Colon (tissue), 2 donors: ENCODE results near the gene NHS.

Experiments used
- FAIRE-seq: peaks from 2 replicates; lab custom pipeline; 2012; peaks lifted over from hg19 to GRCh38; lab: Jason Lieb, UNC
- donor health status: control.
- donor health status: control.

Gene NHS

DNA sequence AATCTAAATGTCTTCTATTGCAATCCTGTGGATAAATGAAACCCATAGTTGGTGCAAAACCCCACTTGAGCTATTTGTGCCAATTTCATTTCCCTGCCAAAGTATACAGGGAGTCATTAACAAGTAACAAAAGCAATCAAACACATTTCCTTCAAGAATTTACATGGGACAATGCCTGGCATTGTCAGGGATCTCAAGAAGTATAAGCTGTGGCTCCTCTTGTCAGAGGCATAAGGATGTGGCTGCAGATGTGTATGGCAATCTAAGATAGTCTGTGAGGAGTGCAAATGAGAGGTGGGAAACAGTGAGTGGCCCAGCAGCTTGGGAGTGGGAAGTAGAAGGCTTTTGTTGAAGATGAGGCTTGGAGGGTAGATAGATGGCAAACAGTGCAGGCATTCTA is 304.3 kb downstream of the NHS start:
- FAIRE-seq = no peak

DNA sequence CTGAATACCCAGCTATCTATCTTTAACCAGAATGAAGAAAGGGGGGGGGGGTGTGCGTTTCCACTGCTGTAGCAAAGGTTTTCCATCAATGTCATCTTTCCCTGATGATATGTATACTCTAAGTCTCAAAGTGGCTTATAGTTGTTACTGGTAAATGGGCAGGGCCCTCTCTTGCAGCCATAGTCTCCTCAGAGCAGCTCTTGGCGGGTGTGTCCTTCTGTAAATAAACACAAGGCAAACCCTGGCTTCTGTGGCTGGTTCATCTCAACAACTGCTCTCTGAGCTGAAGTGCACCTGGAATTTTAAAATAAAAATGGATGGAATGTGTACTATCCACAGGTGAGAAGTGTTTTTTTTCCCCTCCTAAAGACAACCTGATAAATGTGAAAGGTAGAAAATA is 304.8 kb downstream of the NHS start:
- no peak for FAIRE-seq

DNA sequence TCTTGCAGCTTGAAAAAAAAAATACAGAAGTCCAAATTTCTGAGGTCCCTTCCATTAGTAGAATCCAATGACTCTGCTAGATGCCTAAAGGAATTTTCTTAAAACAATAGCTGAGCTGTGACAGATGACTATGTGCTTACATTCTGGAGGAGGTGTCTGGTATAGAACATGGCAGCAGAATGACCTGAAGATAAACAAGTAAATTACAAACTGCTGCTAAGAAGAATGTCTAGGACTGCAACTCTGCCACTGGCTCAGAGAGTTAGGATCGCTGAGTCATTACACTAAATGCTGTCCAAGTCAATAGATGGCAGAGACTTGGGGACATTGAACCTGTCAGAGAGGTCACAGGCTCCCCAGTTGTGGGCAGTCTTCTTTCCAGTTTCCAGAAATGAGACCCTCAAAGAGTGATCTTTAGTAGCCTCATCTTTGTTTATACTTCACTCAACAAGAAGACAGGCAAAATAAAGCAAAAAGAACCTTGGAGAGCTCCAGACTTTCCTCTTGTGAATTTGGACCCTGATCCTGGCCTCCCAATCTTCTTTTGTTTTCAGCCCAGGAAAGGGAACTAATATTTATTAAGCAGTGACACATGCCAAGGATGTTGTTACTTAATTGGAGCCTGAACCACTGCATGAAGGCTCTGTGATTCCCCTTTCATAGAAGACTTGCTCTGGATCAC is 305.9 kb downstream of the NHS start:
- no peak for FAIRE-seq

DNA sequence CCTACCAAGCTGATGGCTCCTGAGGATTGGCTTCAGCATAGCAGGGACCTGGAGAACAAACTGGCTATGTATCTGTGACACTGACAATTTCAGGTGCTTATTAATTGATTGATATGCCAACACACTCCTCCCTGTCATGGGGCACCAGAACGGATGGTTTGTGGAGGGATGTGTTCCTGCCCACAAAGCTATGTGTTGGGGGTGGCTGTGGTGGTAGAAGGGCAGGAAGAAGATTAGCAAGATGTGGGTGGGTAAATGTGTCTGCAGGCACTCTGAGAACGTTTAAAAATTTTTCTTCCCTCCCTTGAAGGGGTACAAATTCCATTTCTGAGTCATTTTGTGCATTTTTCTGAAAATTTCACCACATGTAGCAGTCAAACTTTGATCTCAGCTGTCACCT is 307.3 kb downstream of the NHS start:
- no peak for FAIRE-seq

DNA sequence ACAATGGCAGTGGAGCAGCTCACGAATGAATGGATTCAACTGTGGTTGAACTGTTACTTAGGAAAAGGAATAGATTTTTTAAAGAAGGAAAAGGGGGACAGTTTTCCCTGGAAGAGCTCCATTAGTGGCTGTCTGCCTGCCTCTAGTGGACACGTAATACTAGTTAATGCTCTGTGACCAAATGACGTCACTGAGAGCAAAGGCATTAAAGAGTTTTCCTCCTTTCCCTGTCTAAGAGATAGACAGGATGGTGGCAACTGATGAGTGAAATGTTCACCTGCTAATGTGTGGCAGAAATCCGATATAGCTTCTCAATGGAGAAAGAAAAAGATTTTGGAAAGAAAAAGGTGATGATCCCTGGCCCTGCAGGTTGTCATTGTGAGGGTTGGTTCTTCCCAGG is 310.0 kb downstream of the NHS start:
- FAIRE-seq = no peak

DNA sequence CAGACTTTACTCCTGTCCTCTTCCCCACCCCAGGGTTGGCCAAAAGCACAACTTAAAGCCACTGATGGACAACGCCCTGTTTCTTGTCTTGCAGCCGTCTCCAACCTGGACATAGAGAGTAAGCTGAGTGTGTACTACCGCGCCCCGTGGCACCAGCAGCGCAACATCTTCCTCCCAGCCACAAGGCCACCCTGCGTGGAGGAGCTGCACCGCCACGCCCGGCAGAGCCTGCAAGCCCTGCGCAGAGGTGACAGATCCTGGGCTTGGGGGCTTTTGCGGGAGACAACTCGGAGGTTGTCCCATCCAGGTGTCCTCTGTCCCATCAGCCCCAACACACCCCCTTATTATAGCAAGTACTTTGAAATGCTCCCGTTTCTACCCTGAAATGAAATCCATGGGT is 312.6 kb downstream of the NHS start:
- no peak for FAIRE-seq

DNA sequence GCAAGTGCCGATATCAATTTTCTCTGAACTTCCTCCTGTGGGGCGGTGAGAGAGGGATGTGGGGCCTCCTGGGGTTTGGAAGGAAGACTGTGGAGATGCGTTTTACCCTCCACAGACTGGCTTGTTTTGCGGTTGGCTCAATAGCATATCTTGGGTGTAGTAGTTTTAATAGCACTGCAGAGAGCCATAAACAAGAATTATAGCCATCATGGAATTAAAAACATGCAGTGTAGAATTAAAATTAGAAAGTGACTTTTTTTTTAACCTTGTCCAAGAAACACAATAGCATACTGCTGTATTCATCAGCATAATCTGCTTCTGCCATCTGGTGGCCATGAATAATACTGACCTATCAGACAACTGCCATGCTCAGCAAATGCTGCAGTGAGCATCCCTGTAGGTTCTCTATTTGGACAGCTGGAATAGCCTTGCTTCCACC is 315.0 kb downstream of the NHS start:
- no peak for FAIRE-seq

DNA sequence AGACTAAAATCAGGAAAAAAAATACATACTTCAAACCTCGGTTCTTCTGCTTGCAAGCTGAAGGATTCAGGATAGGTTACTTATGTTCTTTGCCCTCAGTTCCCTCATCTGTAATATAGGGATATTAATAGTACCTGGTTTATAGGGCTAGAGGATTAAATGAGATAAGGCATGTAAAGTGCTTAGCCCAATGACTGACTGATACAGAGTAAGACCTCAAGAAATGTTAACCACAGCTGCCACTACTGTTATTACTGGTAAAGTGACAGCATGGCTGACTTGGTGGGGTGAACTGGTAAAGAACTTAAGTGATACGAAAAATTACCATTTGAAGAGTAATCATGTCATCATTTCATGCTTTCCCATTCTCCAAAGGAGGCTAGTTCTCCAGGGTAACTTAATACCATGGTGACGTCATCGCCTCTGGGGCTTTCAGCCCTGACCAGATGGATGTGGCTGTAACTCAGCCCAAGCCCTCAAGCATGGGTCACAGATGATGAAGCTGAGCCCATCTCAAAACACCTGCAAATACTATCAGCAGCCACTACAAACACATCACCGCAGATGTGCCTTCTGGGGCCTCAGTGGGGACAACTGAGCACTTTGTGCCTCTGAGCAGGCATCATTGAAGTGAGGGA is 317.8 kb downstream of the NHS start:
- FAIRE-seq = no peak

DNA sequence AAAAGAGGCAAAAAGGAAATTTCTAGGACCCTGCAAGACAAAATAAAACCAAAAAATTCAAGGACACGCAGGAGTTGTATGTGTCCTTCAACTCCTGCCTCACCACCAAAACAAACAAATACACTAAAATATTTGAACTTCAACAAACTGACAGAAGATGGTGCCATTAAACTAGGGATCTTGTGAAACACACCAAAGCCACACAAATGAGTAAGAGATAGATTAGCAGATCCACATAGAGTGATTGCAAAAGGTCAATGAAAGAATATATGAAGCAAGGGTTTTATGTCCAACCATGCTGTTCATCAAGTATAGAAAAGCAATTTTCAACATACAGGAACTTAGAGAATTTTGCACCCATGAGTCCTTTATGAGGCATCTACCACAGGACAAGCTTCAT is 322.2 kb downstream of the NHS start:
- peak; percentile 51 for FAIRE-seq

DNA sequence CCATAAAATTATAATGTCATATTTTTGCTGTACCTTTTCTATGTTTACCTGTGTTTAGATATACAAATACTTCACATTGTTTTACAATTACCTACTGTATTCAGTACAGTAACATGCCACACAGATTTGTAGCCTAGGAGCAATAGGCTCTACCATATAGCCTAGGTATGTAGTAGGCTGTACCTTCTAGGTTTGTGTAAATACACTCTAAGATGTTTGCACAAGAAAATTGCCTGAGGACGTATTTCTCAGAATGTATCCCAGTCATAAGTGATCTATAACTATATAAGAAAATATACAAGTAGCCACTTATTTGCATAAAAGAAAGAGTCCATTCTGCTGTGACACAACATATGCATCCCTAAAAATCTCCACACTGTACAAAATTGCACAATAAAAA is 326.0 kb downstream of the NHS start:
- no peak for FAIRE-seq

DNA sequence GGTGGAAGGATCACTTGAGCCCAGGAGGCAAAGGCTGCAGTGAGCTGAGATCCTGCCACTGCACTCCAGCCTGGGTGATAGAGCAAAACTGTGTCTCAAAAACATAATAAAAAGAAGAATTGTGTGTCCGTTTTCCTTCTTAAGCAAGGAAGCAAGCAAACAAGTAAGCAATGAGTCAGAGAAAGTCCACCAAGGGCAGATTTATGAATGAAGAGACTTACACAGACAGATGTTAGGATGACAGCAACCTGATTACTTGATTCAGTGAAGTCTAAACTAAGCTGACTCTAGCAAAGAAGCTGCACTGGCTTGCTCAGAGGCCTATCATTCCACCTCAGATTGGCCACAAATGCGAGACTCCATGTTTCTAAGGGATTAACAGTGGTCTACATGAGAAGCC is 328.2 kb downstream of the NHS start:
- FAIRE-seq = no peak

DNA sequence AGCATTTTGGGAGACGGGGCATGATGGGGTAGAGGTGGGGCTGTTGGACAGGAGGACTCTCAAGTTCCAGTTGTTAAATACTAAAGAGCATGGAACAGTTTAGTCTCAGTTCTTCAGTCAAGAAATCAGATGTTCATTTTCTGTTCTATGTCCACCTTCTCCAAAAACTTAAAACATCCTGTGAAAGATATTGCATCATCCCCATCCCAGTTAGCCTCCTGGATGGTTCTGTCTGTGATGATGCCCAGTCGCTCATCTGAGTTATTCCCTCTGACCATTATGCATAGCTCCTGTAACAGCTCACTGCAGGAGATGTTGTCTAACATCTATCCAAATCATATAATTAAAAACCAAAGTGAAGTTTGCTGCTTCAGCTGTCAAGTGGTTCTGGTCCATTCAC is 330.2 kb downstream of the NHS start:
- no peak for FAIRE-seq

DNA sequence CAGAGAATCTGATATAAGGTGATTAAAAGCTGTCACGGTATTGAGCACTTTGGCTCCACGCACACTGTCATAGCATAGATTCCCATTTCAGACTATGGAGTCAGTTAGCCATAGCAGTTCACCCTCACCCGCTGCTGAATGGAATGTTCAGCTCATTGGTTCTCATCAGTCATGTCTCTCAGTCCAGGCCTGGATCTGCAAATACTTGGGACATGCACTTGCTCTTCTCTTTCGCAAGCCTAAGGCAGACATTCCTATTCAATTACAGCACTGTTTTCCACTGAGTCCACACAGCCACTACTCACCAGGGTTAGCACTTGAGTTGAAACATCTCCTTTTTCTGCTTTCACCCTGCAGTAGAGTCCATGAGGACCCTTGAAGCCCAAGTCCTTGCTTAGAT is 331.7 kb downstream of the NHS start:
- FAIRE-seq = no peak

DNA sequence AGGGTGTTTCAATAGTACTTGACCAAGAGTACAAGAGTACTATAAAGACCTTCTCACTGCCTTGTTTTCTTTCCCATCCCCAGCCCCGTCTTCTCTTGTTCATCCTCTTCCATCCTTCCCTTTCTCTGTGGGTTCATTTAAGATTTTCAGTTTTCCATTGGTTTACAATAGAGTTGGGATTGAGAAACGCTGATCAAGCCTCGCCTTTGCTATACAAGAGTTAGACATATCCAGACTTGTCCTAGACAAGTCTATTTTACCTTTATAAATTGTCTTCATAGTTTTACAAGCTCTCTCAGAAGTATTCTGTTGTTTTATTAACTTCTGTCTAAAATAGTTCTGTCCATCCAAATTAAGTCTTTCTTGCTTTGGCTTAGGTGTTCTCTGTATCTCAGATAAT is 332.7 kb downstream of the NHS start:
- FAIRE-seq = no peak

DNA sequence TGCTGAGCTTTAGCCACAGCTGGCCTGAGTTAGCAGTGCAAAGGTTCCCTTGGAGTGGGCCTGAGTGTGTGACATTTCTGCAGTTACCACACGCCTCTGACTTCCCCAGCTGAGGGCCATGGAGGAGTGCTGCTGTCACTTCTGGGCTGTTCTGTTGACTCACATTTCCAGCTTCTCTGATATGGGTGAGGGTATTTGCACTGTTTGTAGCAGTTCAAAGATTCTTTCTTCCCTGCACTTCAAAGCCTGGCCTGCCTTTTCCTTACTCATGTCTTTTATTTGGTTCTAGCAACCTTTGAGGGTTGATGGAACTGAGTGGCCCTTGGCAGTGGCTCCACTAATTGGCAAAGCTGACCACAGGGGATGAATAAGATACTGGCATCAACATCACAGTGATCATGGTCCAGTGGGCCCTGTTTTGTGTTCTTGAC is 335.9 kb downstream of the NHS start:
- no peak for FAIRE-seq

DNA sequence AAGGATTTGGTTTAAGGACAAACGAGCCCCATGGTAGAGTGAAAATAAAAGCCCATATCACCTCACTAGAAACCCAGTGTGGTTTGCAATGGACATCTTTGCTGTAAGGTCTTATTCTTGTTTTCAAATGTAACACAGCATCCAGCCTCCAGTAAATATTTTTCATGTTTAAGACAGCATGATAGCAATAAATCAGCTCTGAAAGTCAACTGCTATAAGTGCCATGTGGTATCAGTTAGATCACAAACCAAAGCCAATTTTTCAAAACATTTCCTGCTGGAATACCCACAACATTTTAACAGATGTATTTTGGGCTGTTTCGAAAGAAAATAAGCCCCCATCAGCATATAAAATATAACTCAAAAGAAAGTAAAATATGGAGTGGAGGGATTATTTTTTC is 338.3 kb downstream of the NHS start:
- FAIRE-seq = no peak

DNA sequence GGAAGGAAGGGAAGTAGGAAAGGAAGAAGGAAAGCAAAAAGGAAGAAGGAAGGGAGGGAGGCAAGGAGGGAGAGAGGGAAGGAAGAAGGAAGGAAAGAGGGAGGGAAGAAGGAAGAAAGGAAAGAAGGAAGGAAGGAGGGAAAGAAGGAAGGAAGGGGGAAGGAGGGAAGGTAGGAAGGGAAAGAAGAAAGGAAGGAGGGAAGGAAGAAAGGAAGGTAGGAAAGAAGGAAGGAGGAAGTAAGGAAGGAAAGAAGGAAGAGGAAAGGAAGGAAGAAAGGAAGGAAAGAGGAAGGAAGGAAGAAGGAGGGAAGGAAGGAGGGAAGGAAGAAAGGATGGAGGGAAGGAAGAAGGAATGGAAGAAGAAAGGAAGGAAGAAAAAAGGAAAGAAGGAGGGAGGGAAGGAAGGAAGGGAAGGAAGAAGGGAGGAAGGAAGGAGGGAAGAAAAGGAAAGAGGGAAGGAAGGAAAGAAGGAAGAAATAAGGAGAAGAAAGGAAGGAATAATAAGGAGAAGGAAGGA is 343.7 kb downstream of the NHS start:
- FAIRE-seq = no peak

DNA sequence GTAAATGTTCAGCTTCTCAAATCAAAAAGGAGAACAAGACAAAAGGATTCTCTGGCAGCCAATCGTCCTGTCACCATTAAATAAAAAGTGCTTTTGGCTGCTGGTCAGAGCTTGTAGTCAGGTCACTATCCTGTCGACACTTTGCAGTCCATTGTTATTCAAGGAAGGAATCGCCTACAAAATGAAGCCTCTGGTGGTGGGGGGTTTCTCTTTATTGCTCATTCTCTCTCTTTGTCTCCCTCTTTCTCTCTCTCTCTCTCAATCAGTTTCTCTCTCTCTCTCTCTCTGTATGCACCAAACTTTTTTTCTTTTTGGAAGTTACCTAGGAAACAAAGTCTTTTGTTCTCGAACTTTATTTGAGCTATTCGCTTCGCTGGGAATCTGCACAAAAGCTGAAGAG is 344.7 kb downstream of the NHS start:
- no peak for FAIRE-seq

DNA sequence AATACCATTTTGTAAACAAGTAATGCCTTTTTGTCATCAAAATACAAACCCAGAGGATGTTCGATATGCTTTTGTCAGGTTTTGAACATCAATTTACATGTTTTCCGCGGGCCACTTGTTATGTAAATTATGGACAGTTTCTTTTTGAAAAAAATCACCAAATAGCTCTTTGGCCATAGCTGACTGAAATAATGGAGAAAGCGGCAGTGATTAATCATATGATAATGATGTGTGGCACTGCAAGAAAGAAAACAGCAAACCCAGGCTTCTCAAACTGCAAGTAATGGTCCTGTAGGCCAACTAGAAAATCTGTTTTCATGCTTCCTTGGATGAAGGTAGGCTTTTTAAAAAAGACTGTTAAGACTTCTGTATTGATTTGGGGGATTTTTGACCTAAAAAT is 346.7 kb downstream of the NHS start:
- no peak for FAIRE-seq

DNA sequence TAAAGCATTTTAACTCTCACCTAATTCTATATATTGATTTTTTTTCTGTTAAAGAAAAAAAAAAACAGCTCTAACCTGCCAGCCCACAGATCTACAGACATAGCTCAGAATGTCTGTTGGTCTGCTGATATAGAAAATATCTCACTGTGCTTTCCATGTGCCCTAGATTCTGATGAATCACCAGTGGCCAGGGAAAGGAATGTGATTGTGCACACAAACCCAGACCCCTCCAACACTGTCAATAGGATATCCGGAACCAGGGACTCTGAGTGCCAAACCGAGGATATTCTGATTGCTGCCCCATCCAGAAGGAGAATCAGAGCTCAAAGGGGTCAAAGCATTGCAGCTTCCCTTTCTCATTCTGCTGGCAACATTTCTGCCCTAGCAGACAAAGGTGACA is 350.2 kb downstream of the NHS start:
- no peak for FAIRE-seq

DNA sequence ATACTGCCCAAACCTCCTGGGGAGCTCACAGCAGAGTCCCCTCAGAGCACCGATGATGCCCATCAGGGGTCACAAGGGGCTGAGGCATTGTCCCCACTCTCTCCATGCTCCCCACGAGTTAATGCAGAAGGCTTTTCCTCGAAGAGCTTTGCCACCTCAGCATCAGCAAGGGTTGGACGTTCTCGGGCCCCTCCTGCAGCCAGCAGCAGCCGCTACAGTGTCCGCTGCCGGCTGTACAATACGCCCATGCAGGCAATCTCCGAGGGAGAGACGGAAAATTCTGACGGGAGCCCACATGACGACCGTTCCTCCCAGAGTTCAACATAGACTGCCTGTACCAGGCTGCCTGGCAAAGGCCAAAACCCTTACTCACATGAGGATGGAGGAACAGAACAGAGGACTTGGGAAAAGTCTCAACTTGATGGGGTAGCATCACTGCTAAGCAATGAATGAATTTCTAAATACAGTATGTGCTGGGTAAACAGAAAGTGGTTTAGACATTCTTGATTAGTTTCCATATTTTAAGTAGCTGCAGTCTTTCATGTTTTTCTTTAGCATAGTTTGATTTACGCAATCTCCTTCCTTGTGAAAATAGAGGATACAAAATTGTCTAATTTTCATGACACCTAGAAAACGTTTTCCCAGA is 357.3 kb downstream of the NHS start:
- peak; percentile 86 for FAIRE-seq

DNA sequence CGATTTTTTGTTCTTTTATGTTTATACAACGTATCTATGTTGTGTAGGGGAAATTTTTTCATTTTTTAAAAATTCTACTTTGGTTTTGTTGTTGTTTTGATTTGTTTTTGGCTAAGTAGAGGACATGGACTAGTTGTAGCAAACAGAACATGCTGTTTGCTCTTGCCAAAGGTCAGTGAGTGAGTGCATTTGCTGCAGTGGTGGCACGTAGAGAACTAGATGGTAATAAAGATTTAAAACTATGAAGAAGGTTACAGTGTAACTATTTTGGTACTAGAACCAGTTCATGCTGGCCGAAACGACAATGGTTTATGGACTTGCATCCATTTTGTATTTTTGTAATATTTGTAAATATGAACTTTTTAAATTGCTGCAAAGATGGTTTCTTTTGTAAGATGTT is 360.4 kb downstream of the NHS start:
- no peak for FAIRE-seq

DNA sequence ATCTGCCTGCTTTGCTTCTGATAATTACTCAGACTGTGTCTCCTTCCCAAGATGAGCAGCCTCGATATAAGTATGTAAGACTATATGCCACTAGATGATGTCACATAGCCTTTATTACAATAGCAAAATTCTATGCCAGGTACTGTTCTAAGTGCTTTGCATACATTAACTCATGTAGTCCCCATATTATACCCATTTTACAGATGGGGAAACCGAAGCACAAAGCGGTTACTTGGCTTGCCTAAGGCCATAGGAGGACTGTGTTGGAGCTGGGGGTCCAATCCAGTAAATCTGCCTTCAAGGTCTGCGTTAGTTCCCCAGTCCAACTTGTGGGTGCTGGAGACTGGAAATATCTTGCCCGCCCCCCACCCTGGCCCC is 361.5 kb downstream of the NHS start:
- peak; percentile 94 for FAIRE-seq
